IMR-90 (cell line): ENCODE data around the gene ZBTB48. TPM values are rescaled to one million over a fixed set of nuclear protein-coding genes. Genes with fewer than 3 reads are reported as not detected.
"Not testable (repeated sequence)": the region's sequence is repeated elsewhere in the genome, so short reads cannot be mapped to it uniquely, and the experiment has no call there.

ENCODE experiments used
- ATAC-seq: fragments of 200-7000 bp; cut with Tn5 transposase; 2 replicates; pipeline ENCODE4 v1.9.1; 2020; ENCODE audit warnings: low read depth, mild to moderate bottlenecking, moderate library complexity
- BruUV-seq: library from RNA; stranded (reverse); fragments of 400-500 nt; replicated peaks from 2 replicates; lab custom pipeline; 2021; lab: Mats Ljungman, UMichigan
- CTCF ChIA-PET: fragments of 300-600 bp; formaldehyde crosslinking; extraction: SDS; loops from one replicate; lab custom pipeline; 2021; ENCODE audit warnings: antibody characterized with exemption; lab: Yijun Ruan, JAX
- POLR2A ChIA-PET: fragments of 300-600 bp; sonication (Branson Sonifier 250); formaldehyde crosslinking; loops from one replicate; lab custom pipeline; 2022; ENCODE audit warnings: antibody characterized with exemption; ENCODE audit not compliant: unreplicated experiment; lab: Charles Lee
- DNase-seq: peaks from one replicate; pipeline ENCODE4 v3.0.0; 2013
- H2AFZ ChIP-seq: replicated peaks from 2 replicates; pipeline ENCODE3; 2013; ENCODE audit warnings: low read length, mild to moderate bottlenecking; ENCODE audit not compliant: poor library complexity
- H2AK5ac ChIP-seq: 2 replicates; pipeline ENCODE4 v1.6.1; 2013; ENCODE audit warnings: low read depth, low read length, inconsistent platforms
- H2AK9ac ChIP-seq: replicated peaks from 2 replicates; pipeline ENCODE3; 2013; ENCODE audit warnings: mild to moderate bottlenecking, low read depth, low read length, moderate library complexity; ENCODE audit not compliant: poor library complexity
- H2BK120ac ChIP-seq: 2 replicates; pipeline ENCODE4 v1.6.1; 2013; ENCODE audit warnings: low read depth, low read length, inconsistent platforms
- H2BK15ac ChIP-seq: 3 replicates; pipeline ENCODE4 v1.6.1; 2013; ENCODE audit warnings: low read depth, low read length, inconsistent platforms
- H2BK20ac ChIP-seq: 2 replicates; pipeline ENCODE4 v1.6.1; 2013; ENCODE audit warnings: low read depth, mild to moderate bottlenecking, inconsistent platforms, low read length, moderate library complexity
- H2BK5ac ChIP-seq: 2 replicates; pipeline ENCODE4 v1.6.1; 2013; ENCODE audit warnings: mild to moderate bottlenecking, low read depth, low read length, inconsistent platforms; ENCODE audit not compliant: poor library complexity, severe bottlenecking
- H3K14ac ChIP-seq: replicated peaks from 2 replicates; pipeline ENCODE4 v1.6.1; 2013; ENCODE audit warnings: low read depth, low read length, inconsistent platforms
- H3K18ac ChIP-seq: 2 replicates; pipeline ENCODE4 v1.6.1; 2013; ENCODE audit warnings: low read depth, low read length, control low read depth
- H3K23ac ChIP-seq: 2 replicates; pipeline ENCODE4 v1.6.1; 2013; ENCODE audit warnings: low read depth, low read length, inconsistent platforms
- H3K27ac ChIP-seq: 2 replicates; pipeline ENCODE4 v1.5.1; 2013; ENCODE audit warnings: mild to moderate bottlenecking, control low read depth, low read length; ENCODE audit not compliant: insufficient read depth
- H3K27me3 ChIP-seq: 2 replicates; pipeline ENCODE4 v1.6.1; 2013; ENCODE audit warnings: low read length; ENCODE audit not compliant: control insufficient read depth, insufficient read depth
- H3K36me3 ChIP-seq: 2 replicates; pipeline ENCODE4 v1.6.1; 2013; ENCODE audit warnings: low read length, mixed read lengths; ENCODE audit not compliant: control insufficient read depth, insufficient read depth
- H3K4ac ChIP-seq: 2 replicates; pipeline ENCODE4 v1.6.1; 2013; ENCODE audit warnings: low read depth, low read length, inconsistent platforms
- H3K4me1 ChIP-seq: 2 replicates; pipeline ENCODE4 v1.6.1; 2013; ENCODE audit warnings: low read length, mixed read lengths; ENCODE audit not compliant: control insufficient read depth, insufficient read depth
- H3K4me2 ChIP-seq: 2 replicates; pipeline ENCODE4 v1.6.1; 2013; ENCODE audit warnings: low read depth, mild to moderate bottlenecking, control low read depth, low read length, moderate library complexity
- H3K4me3 ChIP-seq: 2 replicates; pipeline ENCODE4 v1.5.1; 2013; ENCODE audit warnings: low read depth, mild to moderate bottlenecking, control low read depth, low read length, moderate library complexity; ENCODE audit not compliant: insufficient read depth
- H3K56ac ChIP-seq: 2 replicates; pipeline ENCODE4 v1.6.1; 2013; ENCODE audit warnings: low read length, inconsistent platforms; ENCODE audit not compliant: insufficient read depth; ENCODE audit errors: extremely low read depth
- H3K79me1 ChIP-seq, 2 experiments: 2 replicates each; pipeline ENCODE4 v1.6.1; 2013; ENCODE audit warnings: low read length in 2 of 2, inconsistent platforms in 1 of 2, low read depth in 1 of 2
- H3K9ac ChIP-seq: 2 replicates; pipeline ENCODE4 v1.6.1; 2013; ENCODE audit warnings: low read depth, low read length, control low read depth
- H3K9me1 ChIP-seq: 2 replicates; pipeline ENCODE4 v1.6.1; 2013; ENCODE audit warnings: low read length, inconsistent platforms; ENCODE audit not compliant: insufficient read depth
- H3K9me3 ChIP-seq: 2 replicates; pipeline ENCODE4 v1.6.1; 2013; ENCODE audit warnings: low read length; ENCODE audit not compliant: control insufficient read depth, insufficient read depth
- H4K20me1 ChIP-seq: 2 replicates; pipeline ENCODE4 v1.6.1; 2013; ENCODE audit warnings: low read length, inconsistent platforms; ENCODE audit not compliant: insufficient read depth
- H4K5ac ChIP-seq: 2 replicates; pipeline ENCODE4 v1.6.1; 2013; ENCODE audit warnings: mild to moderate bottlenecking, low read depth, low read length, control low read depth
- H4K8ac ChIP-seq, 2 experiments: 2 replicates each; pipeline ENCODE4 v1.6.1; 2013; ENCODE audit warnings: low read depth in 2 of 2, low read length in 2 of 2, control low read depth in 1 of 2, inconsistent platforms in 1 of 2
- H4K91ac ChIP-seq: 2 replicates; pipeline ENCODE4 v1.6.1; 2013; ENCODE audit warnings: low read depth, low read length, inconsistent platforms; ENCODE audit not compliant: insufficient read depth
- WGBS, 2 experiments: methylation state at CpG; one replicate each; pipeline versions ENCODE4 v1.1.5 to v1.1.7; 2013; ENCODE audit warnings: missing lambda C conversion rate in 2 of 2; ENCODE audit not compliant: insufficient read length in 1 of 2; ENCODE audit errors: extremely low coverage in 2 of 2; 5-methylcytosine and 5-hydroxymethylcytosine counted together
- dilution Hi-C: fragments of 300-500 bp; cut with HindIII; formaldehyde crosslinking; loops from one replicate; pipeline ENCODE4 v1.14.3; 2018; ENCODE audit warnings: low sequenced_read_pairs; ENCODE audit not compliant: unreplicated experiment
- in situ Hi-C: fragments of 300-500 bp; cut with MboI; formaldehyde crosslinking; loops from 3 replicates; pipeline ENCODE4 v1.14.3; 2019; ENCODE audit warnings: low sequenced_read_pairs, inconsistent platforms, mixed read lengths
- intact Hi-C: fragments of 100-400 bp; cut with micrococcal nuclease; formaldehyde crosslinking; loops from 2 replicates; pipeline ENCODE4 v1.10.0; 2022
- polyA plus RNA-seq, 3 experiments: library from polyadenylated mRNA; depleted of rRNA; stranded (reverse); fragments of >200 nt; gene quantifications; 2 replicates each; pipeline ENCODE4 v1.2.3, GENCODE V29; 2012; ENCODE audit warnings: low replicate concordance in 1 of 3
- total RNA-seq: library from RNA; depleted of rRNA; stranded (reverse); fragments of >200 nt; gene quantifications from 2 replicates; pipeline ENCODE4 v1.2.3, GENCODE V29; 2012

ZBTB48 gene
- total and polyA plus RNA-seq, 2 of the 4 experiments (the other 2 are of a cell fraction), result 9.3 to 17.5 TPM

DNA sequence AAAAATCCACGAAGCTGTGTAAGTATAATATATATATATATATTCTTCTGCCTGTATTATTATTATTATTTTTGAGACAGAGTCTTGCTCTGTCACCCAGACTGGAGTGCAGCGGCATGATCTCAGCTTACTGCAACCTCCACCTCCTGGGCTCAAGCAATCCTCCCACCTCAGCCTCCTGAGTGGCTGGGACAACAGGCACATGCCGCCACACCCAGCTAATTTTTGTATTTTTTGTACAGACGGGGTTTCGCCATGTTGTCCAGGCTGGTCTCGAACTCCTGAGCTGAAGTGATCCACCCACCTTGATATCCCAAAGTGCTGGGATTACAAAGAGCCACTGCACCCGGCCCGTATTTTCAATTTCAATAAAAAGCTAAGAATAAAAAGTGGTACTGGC is 20.2 kb downstream of the ZBTB48 start:
- peak overlapping the region; percentile 79; the same call in 1 of the 2 replicates for H3K4ac ChIP-seq
- ATAC-seq, POLR2A ChIA-PET, H4K5ac ChIP-seq, BruUV-seq, H3K23ac ChIP-seq, DNase-seq, H4K8ac ChIP-seq, H2BK5ac ChIP-seq, dilution Hi-C loops, H3K56ac ChIP-seq, H2AK5ac ChIP-seq, H2AFZ ChIP-seq, H2BK20ac ChIP-seq, H3K18ac ChIP-seq, in situ Hi-C loops, H2BK120ac ChIP-seq, H4K91ac ChIP-seq, H2BK15ac ChIP-seq, H3K9me3 ChIP-seq, H3K27me3 ChIP-seq: not testable (repeated sequence)
- peak overlapping the region; percentile 68 for H3K4me2 ChIP-seq
- H3K4me1 ChIP-seq, result peaks cover 14% of the 10 kb centered on the region
- H3K4me3 ChIP-seq, result peak overlapping the region; percentile 88
- H2AK9ac ChIP-seq, result peak overlapping the region; percentile 100
- H3K9ac ChIP-seq, result peak overlapping the region; percentile 58; the same call in 1 of the 2 replicates
- WGBS, 2 experiments, result 100% methylated on average over 4 of the region's 8 CpGs; no CpG with 5 or more reads in 1 of the 2 experiments
- H3K27ac ChIP-seq, result peak overlapping the region; percentile 58; the same call in 1 of the 2 replicates
- peak overlapping the region; percentile 76; the same call in 1 of the 2 replicates for H3K14ac ChIP-seq
- CTCF ChIA-PET, result interaction anchor here (0.6 kb wide), 1 partner anchor 18 kb away, joined by 6 read pairs; no protein-coding TSS in a partner anchor
- peaks cover 8 to 67% of the 10 kb centered on the region in 2 experiments; a peak in 3 of 4 replicates for H3K79me1 ChIP-seq
- H3K36me3 ChIP-seq, result peaks cover 37% of the 10 kb centered on the region
- H4K20me1 ChIP-seq, result peaks cover 70% of the 10 kb centered on the region
- H3K9me1 ChIP-seq, result peaks cover 12% of the 10 kb centered on the region
- intact Hi-C loops, result loop anchor here (2.0 kb wide), 1 partner anchor 47 kb away; no protein-coding TSS in a partner anchor
